ENCODE measurements around the gene PRKCA.
"Not testable (repeated sequence)": the region's sequence is repeated elsewhere in the genome, so short reads cannot be mapped to it uniquely, and the experiment has no call there.

PRKCA gene

GRCh38 chr17:66620528-66620927, 318.1 kb downstream of the PRKCA start:
- Histone ChIP-seq H4K20me1 (ENCODE audit: insufficient read depth, low read length, poor library complexity, severe bottlenecking) (no peaks in the 10 kb centered on the region), H2AFZ (ENCODE audit: low read length) (no peak overlapping the region), H3K9me3 (ENCODE audit: insufficient read depth, low read depth, low read length) (no peaks in the 10 kb centered on the region), H3K4me1 (ENCODE audit: insufficient read depth, low read length, poor library complexity, severe bottlenecking) (no peaks in the 10 kb centered on the region), H3K27me3 (ENCODE audit: insufficient read depth, low read length, poor library complexity, severe bottlenecking) (no peaks in the 10 kb centered on the region), H3K4me3 (ENCODE audit: low read length, poor library complexity, severe bottlenecking) (no peak overlapping the region), H3K4me2 (ENCODE audit: low read depth, low read length, poor library complexity, severe bottlenecking) (no peak overlapping the region), H3K9ac (ENCODE audit: low read depth, low read length, poor library complexity, severe bottlenecking) (no peak overlapping the region), H3K9me2 (replicated peaks; ENCODE audit: low read depth, low read length) (no peaks in the 10 kb centered on the region), H3K79me2 (ENCODE audit: insufficient read depth, low read length) (no peaks in the 10 kb centered on the region), H3K36me3 (ENCODE audit: insufficient read depth, low read length) (no peaks in the 10 kb centered on the region), H3F3A (ENCODE audit: low read depth) (no peaks in the 10 kb centered on the region)
- TF ChIP-seq CTCF (conservative IDR thresholded peaks at IDR 0.05; ENCODE audit: low read length) (no peak), EZH2phosphoT487 (IDR thresholded peaks at IDR 0.05; ENCODE audit: borderline replicate concordance) (no peak)

- not testable (repeated sequence) for H3K9me2 ChIP-seq (replicated peaks; ENCODE audit: low read depth, low read length); H3K27me3 ChIP-seq (ENCODE audit: insufficient read depth, low read length, poor library complexity, severe bottlenecking); H3K9ac ChIP-seq (ENCODE audit: low read depth, low read length, poor library complexity, severe bottlenecking); H3K4me2 ChIP-seq (ENCODE audit: low read depth, low read length, poor library complexity, severe bottlenecking); H2AFZ ChIP-seq (ENCODE audit: low read length); H3F3A ChIP-seq (ENCODE audit: low read depth); H3K79me2 ChIP-seq (ENCODE audit: insufficient read depth, low read length); H3K4me3 ChIP-seq (ENCODE audit: low read length, poor library complexity, severe bottlenecking); H3K4me1 ChIP-seq (ENCODE audit: insufficient read depth, low read length, poor library complexity, severe bottlenecking); H3K36me3 ChIP-seq (ENCODE audit: insufficient read depth, low read length); H4K20me1 ChIP-seq (ENCODE audit: insufficient read depth, low read length, poor library complexity, severe bottlenecking); H3K9me3 ChIP-seq (ENCODE audit: insufficient read depth, low read depth, low read length)
These were observed 322.2 kb downstream of the PRKCA start for GRCh38 chr17:66624630-66625029.

GRCh38 chr17:66625311-66625767, 322.9 kb downstream of the PRKCA start:
- H3K9me2 ChIP-seq (replicated peaks; ENCODE audit: low read depth, low read length): no peaks in the 10 kb centered on the region
- no peaks in the 10 kb centered on the region for H3K9me3 ChIP-seq (ENCODE audit: insufficient read depth, low read depth, low read length)
- no peaks in the 10 kb centered on the region for H3K27me3 ChIP-seq (ENCODE audit: insufficient read depth, low read length, poor library complexity, severe bottlenecking)
- no peak overlapping the region for H3K9ac ChIP-seq (ENCODE audit: low read depth, low read length, poor library complexity, severe bottlenecking)
- no peak for TF ChIP-seq EZH2phosphoT487 (IDR thresholded peaks at IDR 0.05; ENCODE audit: borderline replicate concordance)
- TF ChIP-seq CTCF (conservative IDR thresholded peaks at IDR 0.05; ENCODE audit: low read length): peak; percentile 51
- H3F3A ChIP-seq (ENCODE audit: low read depth): no peaks in the 10 kb centered on the region
- H4K20me1 ChIP-seq (ENCODE audit: insufficient read depth, low read length, poor library complexity, severe bottlenecking): no peaks in the 10 kb centered on the region
- no peaks in the 10 kb centered on the region for H3K36me3 ChIP-seq (ENCODE audit: insufficient read depth, low read length)
- no peak overlapping the region for H3K4me3 ChIP-seq (ENCODE audit: low read length, poor library complexity, severe bottlenecking)
- H3K4me1 ChIP-seq (ENCODE audit: insufficient read depth, low read length, poor library complexity, severe bottlenecking): no peaks in the 10 kb centered on the region
- H3K79me2 ChIP-seq (ENCODE audit: insufficient read depth, low read length): no peaks in the 10 kb centered on the region
- no peak overlapping the region for H3K4me2 ChIP-seq (ENCODE audit: low read depth, low read length, poor library complexity, severe bottlenecking)
- H2AFZ ChIP-seq (ENCODE audit: low read length): no peak overlapping the region

GRCh38 chr17:66627985-66628384, 325.6 kb downstream of the PRKCA start:
- no peak overlapping the region for H2AFZ ChIP-seq (ENCODE audit: low read length)
- H4K20me1 ChIP-seq (ENCODE audit: insufficient read depth, low read length, poor library complexity, severe bottlenecking): no peaks in the 10 kb centered on the region
- H3K27me3 ChIP-seq (ENCODE audit: insufficient read depth, low read length, poor library complexity, severe bottlenecking): no peaks in the 10 kb centered on the region
- no peaks in the 10 kb centered on the region for H3K9me3 ChIP-seq (ENCODE audit: insufficient read depth, low read depth, low read length)
- no peak overlapping the region for H3K9ac ChIP-seq (ENCODE audit: low read depth, low read length, poor library complexity, severe bottlenecking)
- H3K79me2 ChIP-seq (ENCODE audit: insufficient read depth, low read length): no peaks in the 10 kb centered on the region
- H3K4me1 ChIP-seq (ENCODE audit: insufficient read depth, low read length, poor library complexity, severe bottlenecking): no peaks in the 10 kb centered on the region
- no peaks in the 10 kb centered on the region for H3K9me2 ChIP-seq (replicated peaks; ENCODE audit: low read depth, low read length)
- H3K4me2 ChIP-seq (ENCODE audit: low read depth, low read length, poor library complexity, severe bottlenecking): no peak overlapping the region
- H3F3A ChIP-seq (ENCODE audit: low read depth): no peaks in the 10 kb centered on the region
- TF ChIP-seq CTCF (conservative IDR thresholded peaks at IDR 0.05; ENCODE audit: low read length): no peak
- TF ChIP-seq EZH2phosphoT487 (IDR thresholded peaks at IDR 0.05; ENCODE audit: borderline replicate concordance): no peak
- no peaks in the 10 kb centered on the region for H3K36me3 ChIP-seq (ENCODE audit: insufficient read depth, low read length)
- H3K4me3 ChIP-seq (ENCODE audit: low read length, poor library complexity, severe bottlenecking): no peak overlapping the region
